GM12874 (cell line): ENCODE results near the gene WFS1.

Experiments used
- CTCF ChIP-seq: IDR thresholded peaks from 2 replicates; pipeline ENCODE4 v1.5.1; 2011; ENCODE audit warnings: low read depth, mild to moderate bottlenecking, control low read depth, low read length, moderate library complexity; ENCODE audit not compliant: insufficient read depth

The WFS1 gene

GRCh38 chr4:6342530-6343293, 73.1 kb downstream of the WFS1 start:
- TF ChIP-seq CTCF, result no peak

GRCh38 chr4:6343939-6344408, 74.3 kb downstream of the WFS1 start:
- TF ChIP-seq CTCF, result no peak

GRCh38 chr4:6345096-6345830, 75.6 kb downstream of the WFS1 start:
- TF ChIP-seq CTCF, result no peak

DNA sequence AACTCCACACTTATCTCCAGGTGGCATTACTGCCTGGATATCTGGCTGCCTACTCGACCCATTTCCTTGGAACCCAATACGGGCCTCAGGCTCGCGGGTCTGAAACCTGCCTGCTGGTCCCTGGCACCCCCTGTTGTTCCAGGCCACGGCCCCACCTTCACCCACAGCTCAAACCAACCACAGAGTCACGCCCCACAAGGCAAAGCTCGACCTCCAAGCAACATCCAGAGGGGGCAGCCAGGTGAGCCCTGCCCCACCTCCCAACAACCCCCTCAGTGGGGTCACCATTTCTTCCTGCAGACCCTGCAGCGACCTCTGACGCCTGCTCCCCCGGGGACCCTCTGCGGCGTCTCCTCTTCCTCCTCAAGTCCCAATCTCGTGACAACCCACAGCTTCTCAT, 76.2 kb downstream of the WFS1 start:
- no peak for TF ChIP-seq CTCF

- TF ChIP-seq CTCF, result no peak
Measured at GRCh38 chr4:6346373-6347110, 76.9 kb downstream of the WFS1 start.

DNA sequence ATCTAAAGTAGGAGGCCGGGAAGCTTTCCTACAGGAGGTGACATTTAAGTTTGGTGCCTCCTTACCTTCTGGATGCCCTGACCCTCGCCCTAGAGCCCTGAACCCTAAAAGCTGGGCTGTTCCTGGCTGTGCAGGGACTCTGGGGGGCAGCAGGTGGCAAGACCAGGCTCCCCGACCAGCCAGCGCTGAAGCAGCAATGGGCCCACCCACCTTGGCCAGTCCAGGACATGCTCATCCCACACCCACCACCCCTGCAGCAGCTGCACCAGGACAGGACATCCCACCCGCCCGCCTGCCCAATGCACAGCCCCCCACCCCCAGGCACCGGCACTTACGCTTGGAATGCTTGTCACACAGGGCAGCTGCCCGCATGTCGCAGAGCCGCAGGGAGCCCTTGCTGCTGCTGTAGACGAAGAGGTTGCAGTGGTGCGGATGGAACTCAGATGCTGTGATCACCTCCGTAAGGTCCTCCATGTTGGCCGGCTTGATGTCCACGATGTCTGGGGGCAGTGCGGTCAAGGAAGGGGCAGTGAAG, 77.9 kb downstream of the WFS1 start:
- no peak for TF ChIP-seq CTCF

DNA sequence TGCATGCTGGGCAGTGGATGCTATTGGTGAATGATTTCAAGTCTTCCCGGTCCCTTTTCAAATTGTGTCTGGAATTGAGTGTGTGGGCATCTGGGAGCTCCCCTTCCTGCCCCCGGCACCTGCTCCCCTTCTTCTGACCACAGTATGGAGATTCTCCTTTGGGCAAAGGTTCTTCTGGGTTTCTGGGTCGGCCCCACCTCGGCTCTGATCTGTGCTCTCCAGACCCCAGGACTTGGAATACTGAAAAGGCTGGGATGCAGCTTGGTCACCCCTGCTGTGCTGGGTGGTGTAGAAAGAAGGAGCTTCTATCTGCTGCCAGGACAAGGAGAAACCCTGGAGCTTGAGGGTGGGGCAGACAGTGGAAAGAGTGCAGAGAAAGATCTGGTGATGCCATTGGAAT, 78.8 kb downstream of the WFS1 start:
- no peak for TF ChIP-seq CTCF
